K562 (cell line): ENCODE results near the gene SNX15. TPM values are rescaled to one million over a fixed set of nuclear protein-coding genes. Genes with fewer than 3 reads are reported as not detected.

Source experiments
- BHLHE40 ChIP-seq: IDR thresholded peaks from 2 replicates; pipeline ENCODE4 v1.6.1; 2011; ENCODE audit warnings: low read length, improper control_type of control experiment
- KLF1 ChIP-seq: fragments of 450-650 bp; IDR thresholded peaks from 2 replicates; pipeline ENCODE4 v1.6.1; 2016; ENCODE audit warnings: missing genetic modification characterization, missing compliant biosample characterization
- TOE1 ChIP-seq, 2 experiments: fragments of 450-650 bp in 1 of 2; sonication (generic) in 1 of 2; formaldehyde crosslinking in 1 of 2; IDR thresholded peaks; 2 replicates each; pipeline versions ENCODE4 v1.7.1 to v1.8.0; 2016 to 2022; ENCODE audit warnings: borderline replicate concordance in 2 of 2, mild to moderate bottlenecking in 2 of 2, antibody characterized with exemption in 1 of 2, inconsistent platforms in 1 of 2, low read depth in 1 of 2, missing genetic modification reagents in 1 of 2, moderate library complexity in 1 of 2
- polyA plus RNA-seq, 8 experiments: library from polyadenylated mRNA; depleted of rRNA in 4 of 8; stranded (reverse) in 5 of 8; unstranded in 3 of 8; fragments of >200 nt; fragmentation: Nextera tagmentation in 2 of 8; fragmentation: Illumina TruSeq in 1 of 8; extraction: Ambion mirVana in 2 of 8; extraction: Trizol in 1 of 8; gene quantifications; 2 replicates each; pipeline versions ENCODE4 v1.2.1 to v1.2.3, GENCODE V29; 2011 to 2014; ENCODE audit warnings: inconsistent platforms in 1 of 8, missing spikeins in 1 of 8
- total RNA-seq, 7 experiments: library from RNA; depleted of rRNA in 6 of 7; stranded (reverse); fragments of >200 nt in 6 of 7; fragmentation: Illumina TruSeq in 2 of 7; extraction: Trizol in 2 of 7; gene quantifications; 2 replicates each; pipeline versions ENCODE4 v1.2.1 to v1.2.3, GENCODE V29; 2011 to 2021; ENCODE audit warnings: low replicate concordance in 1 of 7
- TF ChIP-seq, protein P1 (sequence below), 3 experiments: IDR thresholded peaks in 2 of 3; conservative IDR thresholded peaks in 1 of 3; 2 replicates each; pipeline ENCODE4 v1.5.1; 2011 to 2012; ENCODE audit warnings: low read length in 3 of 3, mild to moderate bottlenecking in 3 of 3, control low read depth in 2 of 3, improper control_type of control experiment in 1 of 3, inconsistent platforms in 1 of 3, low read depth in 1 of 3, mixed read lengths in 1 of 3, moderate library complexity in 1 of 3; ENCODE audit not compliant: insufficient read depth in 2 of 3
- TF ChIP-seq, protein P2 (sequence below): fragments of 450-650 bp; IDR thresholded peaks from 2 replicates; pipeline ENCODE4 v1.6.1; 2018; ENCODE audit not compliant: partially characterized antibody
- TF ChIP-seq, protein P3 (sequence below): IDR thresholded peaks from 2 replicates; pipeline ENCODE4 v1.6.1; 2011; ENCODE audit warnings: borderline replicate concordance, low read depth, mild to moderate bottlenecking, moderate library complexity, low read length; ENCODE audit not compliant: insufficient read depth, poor library complexity, severe bottlenecking

Gene SNX15
- total and polyA plus RNA-seq, 9 of the 15 experiments (the other 6 are each of a cell fraction or from before 2014, with no cell fraction given): 1.8 to 27.8 (median 15.2) TPM

DNA sequence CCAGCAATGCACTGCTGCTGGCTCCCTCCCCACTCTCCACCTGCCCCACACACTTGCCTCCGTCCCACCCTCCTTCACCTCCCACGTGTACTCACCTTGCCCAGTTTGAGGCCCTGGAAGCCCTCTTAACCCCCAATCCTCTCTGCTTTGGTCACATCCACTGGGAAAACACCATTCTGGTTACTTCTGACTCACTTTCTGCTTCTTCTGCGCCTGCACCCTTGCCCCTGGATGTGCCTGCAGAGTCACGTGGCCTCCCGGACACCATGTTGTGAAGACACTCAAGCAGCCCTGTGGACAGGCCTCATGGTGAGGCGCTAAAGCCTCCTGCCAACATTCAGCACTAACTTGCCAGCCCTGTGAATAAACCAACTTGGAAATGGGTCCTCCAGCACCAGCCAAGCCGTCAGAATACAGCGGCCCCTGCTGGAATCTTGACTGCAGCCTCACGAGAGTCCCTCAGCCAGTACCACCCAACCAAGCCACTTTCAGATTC lies 33.7 kb downstream of the SNX15 start (continued):
- TF ChIP-seq BHLHE40 (0 out of 2 replicates have a peak, but pooled peaks have one; percentile 18), TOE1 (IDR thresholded peaks at IDR 0.05; ENCODE audit: borderline replicate concordance) (0 out of 2 replicates have a peak, but pooled peaks have one; percentile 19), TOE1 (CRISPR knock-in tag; IDR thresholded peaks at IDR 0.05; ENCODE audit: borderline replicate concordance, low read depth) (no peak), KLF1 (0 out of 2 replicates have a peak, but pooled peaks have one; percentile 9)
- TF ChIP-seq, protein P1, sequence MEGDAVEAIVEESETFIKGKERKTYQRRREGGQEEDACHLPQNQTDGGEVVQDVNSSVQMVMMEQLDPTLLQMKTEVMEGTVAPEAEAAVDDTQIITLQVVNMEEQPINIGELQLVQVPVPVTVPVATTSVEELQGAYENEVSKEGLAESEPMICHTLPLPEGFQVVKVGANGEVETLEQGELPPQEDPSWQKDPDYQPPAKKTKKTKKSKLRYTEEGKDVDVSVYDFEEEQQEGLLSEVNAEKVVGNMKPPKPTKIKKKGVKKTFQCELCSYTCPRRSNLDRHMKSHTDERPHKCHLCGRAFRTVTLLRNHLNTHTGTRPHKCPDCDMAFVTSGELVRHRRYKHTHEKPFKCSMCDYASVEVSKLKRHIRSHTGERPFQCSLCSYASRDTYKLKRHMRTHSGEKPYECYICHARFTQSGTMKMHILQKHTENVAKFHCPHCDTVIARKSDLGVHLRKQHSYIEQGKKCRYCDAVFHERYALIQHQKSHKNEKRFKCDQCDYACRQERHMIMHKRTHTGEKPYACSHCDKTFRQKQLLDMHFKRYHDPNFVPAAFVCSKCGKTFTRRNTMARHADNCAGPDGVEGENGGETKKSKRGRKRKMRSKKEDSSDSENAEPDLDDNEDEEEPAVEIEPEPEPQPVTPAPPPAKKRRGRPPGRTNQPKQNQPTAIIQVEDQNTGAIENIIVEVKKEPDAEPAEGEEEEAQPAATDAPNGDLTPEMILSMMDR (IDR thresholded peaks at IDR 0.05 in 2 of 3, conservative IDR thresholded peaks at IDR 0.05 in 1 of 3; ENCODE audit: insufficient read depth in 2 of 3, low read depth in 1 of 3, low read length in 3 of 3): peak; percentile 69 to 73 (median 72)
- TF ChIP-seq, protein P2, sequence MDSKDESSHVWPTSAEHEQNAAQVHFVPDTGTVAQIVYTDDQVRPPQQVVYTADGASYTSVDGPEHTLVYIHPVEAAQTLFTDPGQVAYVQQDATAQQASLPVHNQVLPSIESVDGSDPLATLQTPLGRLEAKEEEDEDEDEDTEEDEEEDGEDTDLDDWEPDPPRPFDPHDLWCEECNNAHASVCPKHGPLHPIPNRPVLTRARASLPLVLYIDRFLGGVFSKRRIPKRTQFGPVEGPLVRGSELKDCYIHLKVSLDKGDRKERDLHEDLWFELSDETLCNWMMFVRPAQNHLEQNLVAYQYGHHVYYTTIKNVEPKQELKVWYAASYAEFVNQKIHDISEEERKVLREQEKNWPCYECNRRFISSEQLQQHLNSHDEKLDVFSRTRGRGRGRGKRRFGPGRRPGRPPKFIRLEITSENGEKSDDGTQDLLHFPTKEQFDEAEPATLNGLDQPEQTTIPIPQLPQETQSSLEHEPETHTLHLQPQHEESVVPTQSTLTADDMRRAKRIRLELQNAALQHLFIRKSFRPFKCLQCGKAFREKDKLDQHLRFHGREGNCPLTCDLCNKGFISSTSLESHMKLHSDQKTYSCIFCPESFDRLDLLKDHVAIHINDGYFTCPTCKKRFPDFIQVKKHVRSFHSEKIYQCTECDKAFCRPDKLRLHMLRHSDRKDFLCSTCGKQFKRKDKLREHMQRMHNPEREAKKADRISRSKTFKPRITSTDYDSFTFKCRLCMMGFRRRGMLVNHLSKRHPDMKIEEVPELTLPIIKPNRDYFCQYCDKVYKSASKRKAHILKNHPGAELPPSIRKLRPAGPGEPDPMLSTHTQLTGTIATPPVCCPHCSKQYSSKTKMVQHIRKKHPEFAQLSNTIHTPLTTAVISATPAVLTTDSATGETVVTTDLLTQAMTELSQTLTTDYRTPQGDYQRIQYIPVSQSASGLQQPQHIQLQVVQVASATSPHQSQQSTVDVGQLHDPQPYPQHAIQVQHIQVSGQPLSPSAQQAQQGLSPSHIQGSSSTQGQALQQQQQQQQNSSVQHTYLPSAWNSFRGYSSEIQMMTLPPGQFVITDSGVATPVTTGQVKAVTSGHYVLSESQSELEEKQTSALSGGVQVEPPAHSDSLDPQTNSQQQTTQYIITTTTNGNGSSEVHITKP: peak; percentile 5
- TF ChIP-seq, protein P3, sequence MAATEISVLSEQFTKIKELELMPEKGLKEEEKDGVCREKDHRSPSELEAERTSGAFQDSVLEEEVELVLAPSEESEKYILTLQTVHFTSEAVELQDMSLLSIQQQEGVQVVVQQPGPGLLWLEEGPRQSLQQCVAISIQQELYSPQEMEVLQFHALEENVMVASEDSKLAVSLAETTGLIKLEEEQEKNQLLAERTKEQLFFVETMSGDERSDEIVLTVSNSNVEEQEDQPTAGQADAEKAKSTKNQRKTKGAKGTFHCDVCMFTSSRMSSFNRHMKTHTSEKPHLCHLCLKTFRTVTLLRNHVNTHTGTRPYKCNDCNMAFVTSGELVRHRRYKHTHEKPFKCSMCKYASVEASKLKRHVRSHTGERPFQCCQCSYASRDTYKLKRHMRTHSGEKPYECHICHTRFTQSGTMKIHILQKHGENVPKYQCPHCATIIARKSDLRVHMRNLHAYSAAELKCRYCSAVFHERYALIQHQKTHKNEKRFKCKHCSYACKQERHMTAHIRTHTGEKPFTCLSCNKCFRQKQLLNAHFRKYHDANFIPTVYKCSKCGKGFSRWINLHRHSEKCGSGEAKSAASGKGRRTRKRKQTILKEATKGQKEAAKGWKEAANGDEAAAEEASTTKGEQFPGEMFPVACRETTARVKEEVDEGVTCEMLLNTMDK: peak; percentile 53
